IMR-90 (cell line): ENCODE data around the gene RBFOX1. TPM values are rescaled to one million over a fixed set of nuclear protein-coding genes. Genes with fewer than 3 reads are reported as not detected.

Experiments used
- ATAC-seq: fragments of 200-7000 bp; cut with Tn5 transposase; 2 replicates; pipeline ENCODE4 v1.9.1; 2020; ENCODE audit warnings: low read depth, mild to moderate bottlenecking, moderate library complexity
- BruUV-seq: library from RNA; stranded (reverse); fragments of 400-500 nt; replicated peaks from 2 replicates; lab custom pipeline; 2021; lab: Mats Ljungman, UMichigan
- CTCF ChIA-PET: fragments of 300-600 bp; formaldehyde crosslinking; extraction: SDS; loops from one replicate; lab custom pipeline; 2021; ENCODE audit warnings: antibody characterized with exemption; lab: Yijun Ruan, JAX
- POLR2A ChIA-PET: fragments of 300-600 bp; sonication (Branson Sonifier 250); formaldehyde crosslinking; loops from one replicate; lab custom pipeline; 2022; ENCODE audit warnings: antibody characterized with exemption; ENCODE audit not compliant: unreplicated experiment; lab: Charles Lee
- DNase-seq: peaks from one replicate; pipeline ENCODE4 v3.0.0; 2013
- H2AFZ ChIP-seq: replicated peaks from 2 replicates; pipeline ENCODE3; 2013; ENCODE audit warnings: low read length, mild to moderate bottlenecking; ENCODE audit not compliant: poor library complexity
- H2AK5ac ChIP-seq: 2 replicates; pipeline ENCODE4 v1.6.1; 2013; ENCODE audit warnings: low read depth, low read length, inconsistent platforms
- H2AK9ac ChIP-seq: replicated peaks from 2 replicates; pipeline ENCODE3; 2013; ENCODE audit warnings: mild to moderate bottlenecking, low read depth, low read length, moderate library complexity; ENCODE audit not compliant: poor library complexity
- H2BK120ac ChIP-seq: 2 replicates; pipeline ENCODE4 v1.6.1; 2013; ENCODE audit warnings: low read depth, low read length, inconsistent platforms
- H2BK15ac ChIP-seq: 3 replicates; pipeline ENCODE4 v1.6.1; 2013; ENCODE audit warnings: low read depth, low read length, inconsistent platforms
- H2BK20ac ChIP-seq: 2 replicates; pipeline ENCODE4 v1.6.1; 2013; ENCODE audit warnings: low read depth, mild to moderate bottlenecking, inconsistent platforms, low read length, moderate library complexity
- H2BK5ac ChIP-seq: 2 replicates; pipeline ENCODE4 v1.6.1; 2013; ENCODE audit warnings: mild to moderate bottlenecking, low read depth, low read length, inconsistent platforms; ENCODE audit not compliant: poor library complexity, severe bottlenecking
- H3K14ac ChIP-seq: replicated peaks from 2 replicates; pipeline ENCODE4 v1.6.1; 2013; ENCODE audit warnings: low read depth, low read length, inconsistent platforms
- H3K18ac ChIP-seq: 2 replicates; pipeline ENCODE4 v1.6.1; 2013; ENCODE audit warnings: low read depth, low read length, control low read depth
- H3K23ac ChIP-seq: 2 replicates; pipeline ENCODE4 v1.6.1; 2013; ENCODE audit warnings: low read depth, low read length, inconsistent platforms
- H3K27ac ChIP-seq: 2 replicates; pipeline ENCODE4 v1.5.1; 2013; ENCODE audit warnings: mild to moderate bottlenecking, control low read depth, low read length; ENCODE audit not compliant: insufficient read depth
- H3K27me3 ChIP-seq: 2 replicates; pipeline ENCODE4 v1.6.1; 2013; ENCODE audit warnings: low read length; ENCODE audit not compliant: control insufficient read depth, insufficient read depth
- H3K36me3 ChIP-seq: 2 replicates; pipeline ENCODE4 v1.6.1; 2013; ENCODE audit warnings: low read length, mixed read lengths; ENCODE audit not compliant: control insufficient read depth, insufficient read depth
- H3K4ac ChIP-seq: 2 replicates; pipeline ENCODE4 v1.6.1; 2013; ENCODE audit warnings: low read depth, low read length, inconsistent platforms
- H3K4me1 ChIP-seq: 2 replicates; pipeline ENCODE4 v1.6.1; 2013; ENCODE audit warnings: low read length, mixed read lengths; ENCODE audit not compliant: control insufficient read depth, insufficient read depth
- H3K4me2 ChIP-seq: 2 replicates; pipeline ENCODE4 v1.6.1; 2013; ENCODE audit warnings: low read depth, mild to moderate bottlenecking, control low read depth, low read length, moderate library complexity
- H3K4me3 ChIP-seq: 2 replicates; pipeline ENCODE4 v1.5.1; 2013; ENCODE audit warnings: low read depth, mild to moderate bottlenecking, control low read depth, low read length, moderate library complexity; ENCODE audit not compliant: insufficient read depth
- H3K56ac ChIP-seq: 2 replicates; pipeline ENCODE4 v1.6.1; 2013; ENCODE audit warnings: low read length, inconsistent platforms; ENCODE audit not compliant: insufficient read depth; ENCODE audit errors: extremely low read depth
- H3K79me1 ChIP-seq, 2 experiments: 2 replicates each; pipeline ENCODE4 v1.6.1; 2013; ENCODE audit warnings: low read length in 2 of 2, inconsistent platforms in 1 of 2, low read depth in 1 of 2
- H3K9ac ChIP-seq: 2 replicates; pipeline ENCODE4 v1.6.1; 2013; ENCODE audit warnings: low read depth, low read length, control low read depth
- H3K9me1 ChIP-seq: 2 replicates; pipeline ENCODE4 v1.6.1; 2013; ENCODE audit warnings: low read length, inconsistent platforms; ENCODE audit not compliant: insufficient read depth
- H3K9me3 ChIP-seq: 2 replicates; pipeline ENCODE4 v1.6.1; 2013; ENCODE audit warnings: low read length; ENCODE audit not compliant: control insufficient read depth, insufficient read depth
- H4K20me1 ChIP-seq: 2 replicates; pipeline ENCODE4 v1.6.1; 2013; ENCODE audit warnings: low read length, inconsistent platforms; ENCODE audit not compliant: insufficient read depth
- H4K5ac ChIP-seq: 2 replicates; pipeline ENCODE4 v1.6.1; 2013; ENCODE audit warnings: mild to moderate bottlenecking, low read depth, low read length, control low read depth
- H4K8ac ChIP-seq, 2 experiments: 2 replicates each; pipeline ENCODE4 v1.6.1; 2013; ENCODE audit warnings: low read depth in 2 of 2, low read length in 2 of 2, control low read depth in 1 of 2, inconsistent platforms in 1 of 2
- H4K91ac ChIP-seq: 2 replicates; pipeline ENCODE4 v1.6.1; 2013; ENCODE audit warnings: low read depth, low read length, inconsistent platforms; ENCODE audit not compliant: insufficient read depth
- BHLHE40 ChIP-seq: fragments of 150-350 bp; IDR thresholded peaks from 2 replicates; pipeline ENCODE4 v1.6.1; 2016; ENCODE audit warnings: mild to moderate bottlenecking, low read depth, low read length
- CEBPB ChIP-seq: IDR thresholded peaks from 2 replicates; pipeline ENCODE4 v1.6.1; 2012; ENCODE audit warnings: low read depth, low read length, improper control_type of control experiment
- FOS ChIP-seq: fragments of 150-350 bp; IDR thresholded peaks from 2 replicates; pipeline ENCODE4 v1.6.1; 2016; ENCODE audit warnings: low read depth, low read length
- MXI1 ChIP-seq: IDR thresholded peaks from 2 replicates; pipeline ENCODE4 v1.6.1; 2012; ENCODE audit warnings: low read depth, mild to moderate bottlenecking, low read length, moderate library complexity, borderline replicate concordance
- NFE2L2 ChIP-seq: fragments of 150-350 bp; IDR thresholded peaks from 2 replicates; pipeline ENCODE4 v1.6.1; 2016; ENCODE audit warnings: low read depth, mild to moderate bottlenecking, low read length
- POLR2A ChIP-seq: IDR thresholded peaks from 2 replicates; pipeline ENCODE4 v1.6.1; 2012; ENCODE audit warnings: mild to moderate bottlenecking, low read depth, low read length
- RAD21 ChIP-seq: IDR thresholded peaks from 2 replicates; pipeline ENCODE4 v1.6.1; 2012; ENCODE audit warnings: low read length, improper control_type of control experiment
- RCOR1 ChIP-seq: IDR thresholded peaks from 2 replicates; pipeline ENCODE4 v1.6.1; 2012; ENCODE audit warnings: mild to moderate bottlenecking, low read length, improper control_type of control experiment; ENCODE audit not compliant: insufficient replicate concordance
- WGBS, 2 experiments: methylation state at CpG; one replicate each; pipeline versions ENCODE4 v1.1.5 to v1.1.7; 2013; ENCODE audit warnings: missing lambda C conversion rate in 2 of 2; ENCODE audit not compliant: insufficient read length in 1 of 2; ENCODE audit errors: extremely low coverage in 2 of 2; 5-methylcytosine and 5-hydroxymethylcytosine counted together
- dilution Hi-C: fragments of 300-500 bp; cut with HindIII; formaldehyde crosslinking; loops from one replicate; pipeline ENCODE4 v1.14.3; 2018; ENCODE audit warnings: low sequenced_read_pairs; ENCODE audit not compliant: unreplicated experiment
- in situ Hi-C: fragments of 300-500 bp; cut with MboI; formaldehyde crosslinking; loops from 3 replicates; pipeline ENCODE4 v1.14.3; 2019; ENCODE audit warnings: low sequenced_read_pairs, inconsistent platforms, mixed read lengths
- intact Hi-C: fragments of 100-400 bp; cut with micrococcal nuclease; formaldehyde crosslinking; loops from 2 replicates; pipeline ENCODE4 v1.10.0; 2022
- polyA plus RNA-seq, 3 experiments: library from polyadenylated mRNA; depleted of rRNA; stranded (reverse); fragments of >200 nt; gene quantifications; 2 replicates each; pipeline ENCODE4 v1.2.3, GENCODE V29; 2012; ENCODE audit warnings: low replicate concordance in 1 of 3
- total RNA-seq: library from RNA; depleted of rRNA; stranded (reverse); fragments of >200 nt; gene quantifications from 2 replicates; pipeline ENCODE4 v1.2.3, GENCODE V29; 2012
- TF ChIP-seq, protein P1 (sequence below): conservative IDR thresholded peaks from 2 replicates; pipeline ENCODE4 v1.5.1; 2012; ENCODE audit warnings: mild to moderate bottlenecking, low read depth, low read length, improper control_type of control experiment
- TF ChIP-seq, protein P2 (sequence below): fragments of 150-350 bp; IDR thresholded peaks from 2 replicates; pipeline ENCODE4 v1.6.1; 2017; ENCODE audit warnings: mild to moderate bottlenecking, antibody characterized with exemption, low read length, low read depth
- TF ChIP-seq, protein P3 (sequence below): fragments of 150-350 bp; IDR thresholded peaks from 2 replicates; pipeline ENCODE4 v1.6.1; 2016; ENCODE audit warnings: low read depth, mild to moderate bottlenecking, low read length, moderate library complexity, borderline replicate concordance

The RBFOX1 gene
- total and polyA plus RNA-seq, 2 of the 4 experiments (the other 2 are of a cell fraction), result not detected

DNA sequence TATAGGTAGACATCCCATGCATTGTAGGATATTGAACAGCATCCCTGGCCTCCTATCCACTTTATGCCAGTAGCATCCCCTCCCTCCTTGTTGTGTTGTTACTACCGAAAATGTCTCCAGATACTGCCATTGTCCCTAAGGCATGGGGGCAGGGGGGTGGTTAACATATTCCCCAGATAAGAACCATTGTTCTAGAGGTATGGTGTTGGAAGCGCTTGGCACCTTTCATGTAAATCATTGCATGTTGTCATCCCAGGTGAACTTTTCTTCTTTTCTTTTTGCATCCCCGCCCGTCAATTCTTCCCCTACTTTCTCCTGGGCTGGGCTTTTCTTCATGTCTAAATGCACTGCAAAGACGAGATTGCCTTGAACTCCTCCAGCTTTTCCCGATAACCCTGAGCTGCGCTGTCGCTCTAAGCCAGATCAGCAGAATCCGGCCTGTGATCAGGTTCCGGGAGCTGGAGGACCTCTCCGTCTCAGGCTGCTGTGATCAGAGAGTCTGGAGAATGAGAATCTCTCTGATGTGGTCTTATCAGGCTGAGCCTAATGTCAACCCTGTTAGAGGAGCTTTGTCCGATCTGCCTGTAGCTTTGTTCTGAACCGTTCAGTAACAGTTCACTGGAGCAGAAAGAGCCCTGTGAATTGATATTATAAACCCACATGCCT, 76.2 kb downstream of the RBFOX1 start:
- no peak overlapping the region for H4K91ac ChIP-seq
- no peak overlapping the region for H2BK5ac ChIP-seq
- DNase-seq (no peak), ATAC-seq (no peak)
- no peaks in the 10 kb centered on the region for H3K36me3 ChIP-seq
- H3K79me1 ChIP-seq, result no peaks in the 10 kb centered on the region
- H3K4me1 ChIP-seq, result no peaks in the 10 kb centered on the region
- BruUV-seq, result no TSS peak
- H3K56ac ChIP-seq, result no peak overlapping the region
- ChIA-PET POLR2A (no interaction called here), CTCF (no interaction called here)
- H3K23ac ChIP-seq, result no peak overlapping the region
- H4K20me1 ChIP-seq, result no peaks in the 10 kb centered on the region
- no peak overlapping the region for H2AK5ac ChIP-seq
- no peak overlapping the region for H2BK120ac ChIP-seq
- H2AK9ac ChIP-seq, result no peak overlapping the region
- TF ChIP-seq RAD21, result no peak
- TF ChIP-seq, protein P1, sequence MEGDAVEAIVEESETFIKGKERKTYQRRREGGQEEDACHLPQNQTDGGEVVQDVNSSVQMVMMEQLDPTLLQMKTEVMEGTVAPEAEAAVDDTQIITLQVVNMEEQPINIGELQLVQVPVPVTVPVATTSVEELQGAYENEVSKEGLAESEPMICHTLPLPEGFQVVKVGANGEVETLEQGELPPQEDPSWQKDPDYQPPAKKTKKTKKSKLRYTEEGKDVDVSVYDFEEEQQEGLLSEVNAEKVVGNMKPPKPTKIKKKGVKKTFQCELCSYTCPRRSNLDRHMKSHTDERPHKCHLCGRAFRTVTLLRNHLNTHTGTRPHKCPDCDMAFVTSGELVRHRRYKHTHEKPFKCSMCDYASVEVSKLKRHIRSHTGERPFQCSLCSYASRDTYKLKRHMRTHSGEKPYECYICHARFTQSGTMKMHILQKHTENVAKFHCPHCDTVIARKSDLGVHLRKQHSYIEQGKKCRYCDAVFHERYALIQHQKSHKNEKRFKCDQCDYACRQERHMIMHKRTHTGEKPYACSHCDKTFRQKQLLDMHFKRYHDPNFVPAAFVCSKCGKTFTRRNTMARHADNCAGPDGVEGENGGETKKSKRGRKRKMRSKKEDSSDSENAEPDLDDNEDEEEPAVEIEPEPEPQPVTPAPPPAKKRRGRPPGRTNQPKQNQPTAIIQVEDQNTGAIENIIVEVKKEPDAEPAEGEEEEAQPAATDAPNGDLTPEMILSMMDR, result no peak
- TF ChIP-seq CEBPB, result no peak
- TF ChIP-seq POLR2A, result no peak
- TF ChIP-seq, protein P2, sequence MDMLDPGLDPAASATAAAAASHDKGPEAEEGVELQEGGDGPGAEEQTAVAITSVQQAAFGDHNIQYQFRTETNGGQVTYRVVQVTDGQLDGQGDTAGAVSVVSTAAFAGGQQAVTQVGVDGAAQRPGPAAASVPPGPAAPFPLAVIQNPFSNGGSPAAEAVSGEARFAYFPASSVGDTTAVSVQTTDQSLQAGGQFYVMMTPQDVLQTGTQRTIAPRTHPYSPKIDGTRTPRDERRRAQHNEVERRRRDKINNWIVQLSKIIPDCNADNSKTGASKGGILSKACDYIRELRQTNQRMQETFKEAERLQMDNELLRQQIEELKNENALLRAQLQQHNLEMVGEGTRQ, result no peak
- TF ChIP-seq NFE2L2, result no peak
- no peak for TF ChIP-seq FOS
- TF ChIP-seq, protein P3, sequence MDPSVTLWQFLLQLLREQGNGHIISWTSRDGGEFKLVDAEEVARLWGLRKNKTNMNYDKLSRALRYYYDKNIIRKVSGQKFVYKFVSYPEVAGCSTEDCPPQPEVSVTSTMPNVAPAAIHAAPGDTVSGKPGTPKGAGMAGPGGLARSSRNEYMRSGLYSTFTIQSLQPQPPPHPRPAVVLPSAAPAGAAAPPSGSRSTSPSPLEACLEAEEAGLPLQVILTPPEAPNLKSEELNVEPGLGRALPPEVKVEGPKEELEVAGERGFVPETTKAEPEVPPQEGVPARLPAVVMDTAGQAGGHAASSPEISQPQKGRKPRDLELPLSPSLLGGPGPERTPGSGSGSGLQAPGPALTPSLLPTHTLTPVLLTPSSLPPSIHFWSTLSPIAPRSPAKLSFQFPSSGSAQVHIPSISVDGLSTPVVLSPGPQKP, result no peak
- no peak for TF ChIP-seq MXI1
- no peak for TF ChIP-seq RCOR1
- no peak for TF ChIP-seq BHLHE40
- dilution Hi-C loops (no loop called here), in situ Hi-C loops (no loop called here), intact Hi-C loops (no loop called here)
- H3K9ac ChIP-seq, result no peak overlapping the region
- H3K4me2 ChIP-seq, result no peak overlapping the region
- 58% methylated on average over 2 of the region's 13 CpGs; no CpG with 5 or more reads in 1 of the 2 experiments for WGBS, 2 experiments
- no peak overlapping the region for H2BK15ac ChIP-seq
- no peak overlapping the region for H3K14ac ChIP-seq
- H3K27me3 ChIP-seq, result no peaks in the 10 kb centered on the region
- no peak overlapping the region for H4K8ac ChIP-seq
- peaks cover 18% of the 10 kb centered on the region for H3K9me3 ChIP-seq
- no peak overlapping the region for H2BK20ac ChIP-seq
- H2AFZ ChIP-seq, result no peak overlapping the region
- H3K4ac ChIP-seq, result no peak overlapping the region
- no peak overlapping the region for H3K18ac ChIP-seq
- no peak overlapping the region for H4K5ac ChIP-seq
- no peaks in the 10 kb centered on the region for H3K9me1 ChIP-seq
- no peak overlapping the region for H3K4me3 ChIP-seq
- H3K27ac ChIP-seq, result no peak overlapping the region
